Pons (tissue), 1 donor: ENCODE data around the gene DCTN3.

Experiments
- DNase-seq: peaks from one replicate; pipeline ENCODE4 v3.0.0-alpha.2; 2016; ENCODE audit warnings: low spot score

DCTN3 gene

GRCh38 chr9:34623374-34624235, 3.3 kb upstream of the DCTN3 start:
- no peak for DNase-seq

- no peak for DNase-seq
These were observed 5.2 kb downstream of the DCTN3 start for GRCh38 chr9:34615132-34615531.

GRCh38 chr9:34612788-34613390, 7.4 kb downstream of the DCTN3 start:
- peak; percentile 90 for DNase-seq

GRCh38 chr9:34611811-34612787, 8.2 kb downstream of the DCTN3 start, which contains the start of gene RPP25L:
RPP25L (minus strand) TSS chr9:34612097; CDS start chr9:34611296, 801 bp downstream.
- peak; percentile 88 for DNase-seq

GRCh38 chr9:34611251-34611810, 9.0 kb downstream of the DCTN3 start:
- peak; percentile 29 for DNase-seq

- DNase-seq = no peak
These were observed 9.7 kb downstream of the DCTN3 start for GRCh38 chr9:34610434-34611206.

- DNase-seq = no peak
These were observed 13.0 kb downstream of the DCTN3 start for GRCh38 chr9:34607331-34607730.

GRCh38 chr9:34606905-34607304, 13.4 kb downstream of the DCTN3 start:
- DNase-seq = no peak

GRCh38 chr9:34606190-34606589, 14.1 kb downstream of the DCTN3 start:
- DNase-seq = no peak

- peak; percentile 83 for DNase-seq
These were observed 16.6 kb downstream of the DCTN3 start for GRCh38 chr9:34603610-34604231.

GRCh38 chr9:34601937-34602573, 18.2 kb downstream of the DCTN3 start:
- DNase-seq = no peak

- no peak for DNase-seq
These were observed 19.4 kb downstream of the DCTN3 start for GRCh38 chr9:34600908-34601307.

GRCh38 chr9:34599546-34599945, 20.7 kb downstream of the DCTN3 start:
- no peak for DNase-seq

GRCh38 chr9:34594177-34594576, 26.1 kb downstream of the DCTN3 start:
- DNase-seq = no peak

- no peak for DNase-seq
These were observed 27.2 kb downstream of the DCTN3 start for GRCh38 chr9:34592895-34593601.

- DNase-seq = no peak
These were observed 28.1 kb downstream of the DCTN3 start for GRCh38 chr9:34591917-34592866.

GRCh38 chr9:34591248-34591916, 28.9 kb downstream of the DCTN3 start:
- peak; percentile 63 for DNase-seq
